ENCODE data around the gene DNASE1L2. TPM values are rescaled to one million over a fixed set of nuclear protein-coding genes. Genes with fewer than 3 reads are reported as not detected.

The DNASE1L2 gene
- total and polyA plus RNA-seq, 3 donors from 2014 or later = 1.1 to 3.5 (median 2.5) TPM

DNA sequence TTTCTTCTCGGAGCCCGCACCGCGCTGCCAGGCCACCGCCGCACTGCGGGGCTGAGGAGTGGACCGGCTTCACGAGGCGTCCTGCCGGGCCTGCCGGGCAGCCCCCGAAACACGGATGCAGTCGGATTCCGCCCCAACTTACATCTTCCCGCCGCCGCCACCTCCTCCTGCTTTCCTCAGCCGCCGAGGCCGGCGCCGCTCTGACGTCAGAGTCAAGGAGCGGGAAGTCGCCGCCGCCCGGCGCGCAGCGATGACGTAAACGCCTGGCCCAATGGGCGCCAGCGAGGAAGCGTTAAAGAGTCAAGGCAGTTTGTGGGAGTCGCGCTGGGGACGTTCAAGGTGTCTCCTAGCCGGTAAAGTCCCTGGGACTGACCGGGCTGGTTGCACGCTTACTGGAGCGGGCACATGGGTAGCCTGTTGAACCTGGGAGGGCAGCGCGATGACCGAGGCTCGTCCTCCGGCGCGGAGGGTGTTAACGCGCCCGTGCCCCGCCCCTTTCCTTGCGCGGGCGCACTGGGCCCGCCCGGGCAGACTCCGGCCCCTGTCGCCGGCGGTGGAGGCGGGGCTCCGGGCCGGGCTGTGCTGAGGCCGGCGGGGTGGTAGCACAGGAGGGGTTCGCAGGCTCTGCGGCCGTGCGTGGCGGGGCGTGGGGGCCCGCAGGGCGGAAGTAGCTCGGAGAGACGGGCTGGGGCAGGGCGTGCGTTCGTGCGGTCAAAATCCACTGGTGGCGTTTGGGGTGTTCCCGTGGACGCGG, 31.8 kb downstream of the DNASE1L2 start, which contains the start of gene RNPS1:
Gene RNPS1, minus strand, starts transcription at position 214 of the 754 bp plus-strand sequence. CDS start 3,483 bp downstream, outside the sequence.
- Histone ChIP-seq H3K4me1 (peaks cover 10% of the 10 kb centered on the region), H3K9me3 (no peaks in the 10 kb centered on the region), H3K36me3 (ENCODE audit: low read depth, missing control alignments) (no peaks in the 10 kb centered on the region), H3K4me3 (peak within 1 kb of the TSS; percentile 67 to 85), H3K27ac (peak within 1 kb of the TSS; percentile 84 to 95), H3K27me3 (no peaks in the 10 kb centered on the region)
- DNase-seq = peak; percentile 95
- intact Hi-C loops (cut with DNase I; ENCODE audit: low total_unique reads) = no loop called here
- 1% methylated on average over 88 of the region's 88 CpGs; no CpG with 5 or more reads in 1 of the 2 donors for WGBS, 2 donors
- TF ChIP-seq POLR2A (IDR thresholded peaks at IDR 0.05) = peak; percentile 87
- TF ChIP-seq, protein P1, sequence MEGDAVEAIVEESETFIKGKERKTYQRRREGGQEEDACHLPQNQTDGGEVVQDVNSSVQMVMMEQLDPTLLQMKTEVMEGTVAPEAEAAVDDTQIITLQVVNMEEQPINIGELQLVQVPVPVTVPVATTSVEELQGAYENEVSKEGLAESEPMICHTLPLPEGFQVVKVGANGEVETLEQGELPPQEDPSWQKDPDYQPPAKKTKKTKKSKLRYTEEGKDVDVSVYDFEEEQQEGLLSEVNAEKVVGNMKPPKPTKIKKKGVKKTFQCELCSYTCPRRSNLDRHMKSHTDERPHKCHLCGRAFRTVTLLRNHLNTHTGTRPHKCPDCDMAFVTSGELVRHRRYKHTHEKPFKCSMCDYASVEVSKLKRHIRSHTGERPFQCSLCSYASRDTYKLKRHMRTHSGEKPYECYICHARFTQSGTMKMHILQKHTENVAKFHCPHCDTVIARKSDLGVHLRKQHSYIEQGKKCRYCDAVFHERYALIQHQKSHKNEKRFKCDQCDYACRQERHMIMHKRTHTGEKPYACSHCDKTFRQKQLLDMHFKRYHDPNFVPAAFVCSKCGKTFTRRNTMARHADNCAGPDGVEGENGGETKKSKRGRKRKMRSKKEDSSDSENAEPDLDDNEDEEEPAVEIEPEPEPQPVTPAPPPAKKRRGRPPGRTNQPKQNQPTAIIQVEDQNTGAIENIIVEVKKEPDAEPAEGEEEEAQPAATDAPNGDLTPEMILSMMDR (IDR thresholded peaks at IDR 0.05) = peak in 2 of 3 experiments; percentile 4 to 33

DNA sequence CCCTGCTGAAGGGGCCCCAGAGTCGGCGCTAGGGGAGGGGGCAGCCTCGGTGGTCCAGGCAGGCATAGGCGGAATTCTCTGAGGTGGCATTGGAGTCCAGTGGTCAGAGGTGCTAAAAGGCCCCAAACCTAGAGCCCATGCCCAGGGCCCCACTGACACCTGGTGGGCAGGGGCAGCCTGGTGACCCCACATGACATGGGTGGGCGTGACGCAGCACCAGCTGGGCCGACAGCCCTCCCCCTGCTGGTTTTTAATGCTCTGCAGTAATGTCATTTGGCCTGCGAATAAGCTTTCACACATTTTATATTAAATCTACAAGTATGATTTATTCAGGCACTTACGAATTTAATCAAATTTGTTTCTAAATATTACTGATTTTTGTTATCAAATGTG, 33.8 kb downstream of the DNASE1L2 start:
- H3K27me3 ChIP-seq = no peaks in the 10 kb centered on the region
- H3K4me1 ChIP-seq = peaks cover 10% of the 10 kb centered on the region
- 82 to 87% methylated on average over 7 to 9 of the region's 9 CpGs for WGBS, 2 donors
- no peak overlapping the region for H3K27ac ChIP-seq
- no peak for DNase-seq
- TF ChIP-seq POLR2A (IDR thresholded peaks at IDR 0.05) = no peak
- TF ChIP-seq, protein P1 (IDR thresholded peaks at IDR 0.05) = no peak
- H3K4me3 ChIP-seq = no peak overlapping the region
- intact Hi-C loops (cut with DNase I; ENCODE audit: low total_unique reads) = no loop called here
- H3K9me3 ChIP-seq = no peaks in the 10 kb centered on the region
- H3K36me3 ChIP-seq (ENCODE audit: low read depth, missing control alignments) = no peaks in the 10 kb centered on the region

DNA sequence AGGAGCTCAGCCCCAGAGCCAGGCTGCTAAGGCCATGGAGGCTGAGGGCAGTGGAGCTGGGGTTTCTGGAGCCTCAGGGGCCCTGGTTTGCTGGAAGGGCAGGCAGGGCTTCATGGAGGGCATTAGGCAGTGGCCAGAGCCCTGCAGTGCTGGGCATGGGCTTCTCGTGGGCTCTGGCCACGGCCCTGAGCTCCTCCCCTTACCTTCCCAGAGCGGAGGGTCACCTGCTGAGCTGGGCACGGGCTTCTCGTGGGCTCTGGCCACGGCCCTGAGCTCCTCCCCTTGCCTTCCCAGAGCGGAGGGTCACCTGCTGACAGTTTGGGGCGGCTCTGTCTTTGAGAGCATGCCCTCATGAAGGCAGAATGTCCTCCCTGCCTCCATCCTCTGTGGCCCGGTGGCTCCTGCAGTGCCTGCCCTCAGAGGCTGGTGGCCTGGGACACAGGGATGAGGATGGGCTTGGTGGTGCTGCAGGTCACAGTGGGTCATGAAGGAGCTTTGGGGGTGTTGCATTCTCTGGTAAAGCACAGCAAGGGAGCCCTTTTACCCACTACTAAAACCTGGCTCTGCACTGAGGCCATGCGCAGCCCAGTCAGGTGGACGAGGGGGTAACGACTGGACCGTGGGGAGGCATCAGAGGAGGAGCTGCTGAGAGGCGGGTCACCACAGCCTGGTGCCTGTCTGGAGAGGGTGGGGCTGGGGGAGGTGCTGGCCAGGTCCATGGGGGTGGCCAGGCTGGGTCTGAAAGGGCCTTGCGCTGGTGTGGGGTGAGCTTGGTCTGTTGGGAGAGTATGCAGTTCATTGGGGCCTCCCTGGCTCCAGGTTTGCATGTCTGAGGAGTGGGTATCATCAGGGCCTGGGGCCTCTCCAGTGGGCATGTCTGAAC, 34.6 kb downstream of the DNASE1L2 start:
- H3K27ac ChIP-seq = no peak overlapping the region
- peaks cover 10% of the 10 kb centered on the region for H3K4me1 ChIP-seq
- WGBS, 2 donors = 82 to 87% methylated on average over 13 to 15 of the region's 15 CpGs
- no peaks in the 10 kb centered on the region for H3K9me3 ChIP-seq
- H3K27me3 ChIP-seq = no peaks in the 10 kb centered on the region
- DNase-seq = no peak
- TF ChIP-seq, protein P1 (IDR thresholded peaks at IDR 0.05) = no peak
- no peak for TF ChIP-seq POLR2A (IDR thresholded peaks at IDR 0.05)
- no peaks in the 10 kb centered on the region for H3K36me3 ChIP-seq (ENCODE audit: low read depth, missing control alignments)
- H3K4me3 ChIP-seq = no peak overlapping the region
- intact Hi-C loops (cut with DNase I; ENCODE audit: low total_unique reads) = no loop called here

DNA sequence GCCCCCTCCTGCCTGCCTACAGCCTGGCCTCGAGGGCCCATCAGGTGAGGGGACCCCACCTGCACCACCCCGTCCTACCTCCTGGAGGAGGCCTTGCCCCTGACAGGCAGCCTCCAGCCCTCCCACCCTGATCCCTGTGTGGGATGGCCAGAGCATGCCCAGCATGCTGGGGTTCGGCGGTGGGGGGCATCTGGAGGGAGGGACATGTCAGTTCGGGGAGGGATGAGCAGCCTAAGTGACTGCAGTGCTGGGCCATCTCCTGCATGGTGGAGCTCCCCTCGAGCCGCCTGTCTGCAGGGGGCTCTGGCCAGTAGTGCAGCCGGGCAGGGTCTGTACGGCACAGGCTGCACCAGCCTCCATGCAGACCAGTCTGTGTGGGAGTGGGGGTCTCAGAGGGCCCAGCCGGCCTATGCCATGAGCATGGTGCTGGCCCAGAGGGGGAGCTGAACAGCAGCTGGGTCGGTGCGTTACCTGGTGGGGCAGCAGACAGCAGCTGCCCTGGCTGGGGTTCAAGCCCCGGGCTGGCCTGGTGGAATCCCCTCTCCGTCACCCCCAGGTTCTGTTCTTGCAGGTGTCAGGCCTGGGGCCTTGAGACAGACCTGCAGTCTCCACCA, 35.7 kb downstream of the DNASE1L2 start:
- no peak for DNase-seq
- intact Hi-C loops (cut with DNase I; ENCODE audit: low total_unique reads) = no loop called here
- no peak overlapping the region for H3K4me3 ChIP-seq
- H3K4me1 ChIP-seq = peaks cover 10% of the 10 kb centered on the region
- H3K27ac ChIP-seq = no peak overlapping the region
- WGBS, 2 donors = 82 to 100% methylated on average over 3 to 8 of the region's 14 CpGs
- H3K9me3 ChIP-seq = no peaks in the 10 kb centered on the region
- no peaks in the 10 kb centered on the region for H3K27me3 ChIP-seq
- no peaks in the 10 kb centered on the region for H3K36me3 ChIP-seq (ENCODE audit: low read depth, missing control alignments)
- TF ChIP-seq, protein P1 (IDR thresholded peaks at IDR 0.05) = no peak
- no peak for TF ChIP-seq POLR2A (IDR thresholded peaks at IDR 0.05)

All from testis (tissue), 3 donors.